Upper lobe of left lung (tissue), 6 donors: Measurements from ENCODE around the gene QPCTL. TPM values are rescaled to one million over a fixed set of nuclear protein-coding genes. Genes with fewer than 3 reads are reported as not detected.
A peak's percentile ranks its signal among the peaks of the same experiment; 100 is the strongest.
"Not testable (repeated sequence)": the region's sequence is repeated elsewhere in the genome, so short reads cannot be mapped to it uniquely, and the experiment has no call there.

Source experiments
- ATAC-seq, 2 donors: fragments of 200-7000 bp; cut with Tn5 transposase; one replicate each; pipeline ENCODE4 v1.9.1; 2022; ENCODE audit warnings: mild to moderate bottlenecking in 2 of 2, moderate library complexity in 2 of 2; ENCODE audit not compliant: low FRiP score in 2 of 2
- DNase-seq, 2 donors: peaks; one replicate each; pipeline ENCODE4 v3.0.0-alpha.2; 2019 to 2020
- H3K27ac ChIP-seq, 4 donors: fragments of 200-600 bp; sonication (generic); one replicate each; pipeline ENCODE4 v1.5.1; 2016 to 2019
- H3K27me3 ChIP-seq, 4 donors: fragments of 200-600 bp; sonication (generic); one replicate each; pipeline ENCODE4 v1.5.1; 2017 to 2019
- H3K36me3 ChIP-seq, 4 donors: fragments of 200-600 bp; sonication (generic); one replicate each; pipeline ENCODE4 v1.5.1; 2016 to 2019
- H3K4me1 ChIP-seq, 4 donors: fragments of 200-600 bp; sonication (generic); one replicate each; pipeline ENCODE4 v1.5.1; 2018 to 2019
- H3K4me3 ChIP-seq, 4 donors: fragments of 200-600 bp; sonication (generic); one replicate each; pipeline ENCODE4 v1.5.1; 2017 to 2019; ENCODE audit warnings: mild to moderate bottlenecking in 2 of 4, moderate library complexity in 1 of 4
- H3K9me3 ChIP-seq, 4 donors: fragments of 200-600 bp; sonication (generic); one replicate each; pipeline ENCODE4 v1.5.1; 2018 to 2019
- CTCF ChIP-seq, 6 experiments: fragments of 450-650 bp in 4 of 6; fragments of 200-600 bp in 2 of 6; sonication (generic) in 2 of 6; IDR thresholded peaks; one replicate each; pipeline ENCODE4 v1.5.1; 2016 to 2019; ENCODE audit warnings: antibody characterized with exemption in 6 of 6
- EP300 ChIP-seq, 4 donors: sonication (generic); formaldehyde crosslinking; IDR thresholded peaks; one replicate each; pipeline ENCODE4 v1.5.1; 2017; ENCODE audit warnings: antibody characterized with exemption in 4 of 4, control low read depth in 2 of 4
- POLR2A ChIP-seq, 4 donors: fragments of 450-650 bp; IDR thresholded peaks; one replicate each; pipeline ENCODE4 v1.5.1; 2016 to 2017; ENCODE audit warnings: antibody characterized with exemption in 4 of 4, mild to moderate bottlenecking in 2 of 4
- POLR2AphosphoS5 ChIP-seq, 2 donors: sonication (generic); formaldehyde crosslinking; IDR thresholded peaks; one replicate each; pipeline ENCODE4 v1.5.1; 2017; ENCODE audit warnings: antibody characterized with exemption in 2 of 2
- WGBS, 2 donors: methylation state at CpG; one replicate each; pipeline ENCODE4 v1.1.5; 2017 to 2018; 5-methylcytosine and 5-hydroxymethylcytosine counted together
- small RNA-seq, 4 donors: library from RNA; depleted of rRNA; stranded (forward); fragments of <200 nt; gene quantifications; one replicate each; pipeline ENCODE3, GENCODE V24; 2016
- total RNA-seq, 6 donors: library from RNA; depleted of rRNA in 4 of 6; stranded (reverse); fragments of >200 nt in 4 of 6; gene quantifications; one replicate each; pipeline versions ENCODE4 v1.1.0 to v1.2.1, GENCODE V29; 2016 to 2021
- donor health status: DM: no; HTN: no; CAD: no; lungs with moderate emphysema.
- donor health status: DM: no; HTN: yes; CAD: no; lungs with severe emphysema.

Gene QPCTL
- total RNA-seq, 6 donors from 2014 or later = 7.1 to 18.3 (median 10.1) TPM

DNA sequence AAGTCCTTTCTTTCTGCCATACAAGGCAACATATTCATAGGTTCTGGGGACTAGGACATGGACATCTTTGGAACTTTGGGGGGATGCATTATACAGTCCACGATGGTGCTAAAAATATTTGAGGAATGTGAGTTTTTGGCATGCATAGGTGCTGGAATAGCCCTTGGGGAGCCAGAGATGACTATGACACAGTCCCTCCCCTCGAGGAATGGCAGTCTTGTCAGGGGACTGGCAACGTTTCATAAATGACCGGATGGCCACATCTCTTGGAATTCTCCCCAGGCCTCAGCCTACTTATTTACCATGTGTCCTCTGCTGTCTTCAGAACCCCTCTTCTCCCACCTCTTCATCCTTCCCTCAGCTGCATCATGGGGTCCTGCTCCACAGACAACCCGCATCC is 54.4 kb downstream of the QPCTL start:
- DNase-seq = no peak
- Histone ChIP-seq H3K4me3 (no peak overlapping the region), H3K4me1 (no peaks in the 10 kb centered on the region), H3K27me3 (no peaks in the 10 kb centered on the region), H3K9me3 (no peaks in the 10 kb centered on the region), H3K27ac (no peak overlapping the region), H3K36me3 (no peaks in the 10 kb centered on the region)
- ATAC-seq = no peak
- TF ChIP-seq POLR2AphosphoS5 (IDR thresholded peaks at IDR 0.05) (no peak), POLR2A (IDR thresholded peaks at IDR 0.05) (no peak), CTCF (IDR thresholded peaks at IDR 0.05) (no peak), EP300 (IDR thresholded peaks at IDR 0.05) (no peak)
- WGBS, 2 donors = 65 to 74% methylated on average over 5 of the region's 5 CpGs

GRCh38 chr19:45747513-45747912 is 55.0 kb downstream of the QPCTL start:
- Histone ChIP-seq H3K4me3 (no peak overlapping the region), H3K4me1 (no peaks in the 10 kb centered on the region), H3K27ac (no peak overlapping the region), H3K36me3 (no peaks in the 10 kb centered on the region), H3K9me3 (no peaks in the 10 kb centered on the region), H3K27me3 (no peaks in the 10 kb centered on the region)
- no peak for DNase-seq
- TF ChIP-seq POLR2A (IDR thresholded peaks at IDR 0.05) (no peak), EP300 (IDR thresholded peaks at IDR 0.05) (no peak), POLR2AphosphoS5 (IDR thresholded peaks at IDR 0.05) (no peak), CTCF (IDR thresholded peaks at IDR 0.05) (no peak)
- WGBS, 2 donors = 82 to 92% methylated on average over 5 of the region's 5 CpGs
- ATAC-seq = no peak

GRCh38 chr19:45751483-45751882 is 59.0 kb downstream of the QPCTL start:
- H3K27ac ChIP-seq, H3K9me3 ChIP-seq, H3K27me3 ChIP-seq, H3K4me3 ChIP-seq, ATAC-seq, H3K4me1 ChIP-seq, H3K36me3 ChIP-seq, DNase-seq: not testable (repeated sequence)
- WGBS, 2 donors = 93% methylated on average over 10 of the region's 10 CpGs

DNA sequence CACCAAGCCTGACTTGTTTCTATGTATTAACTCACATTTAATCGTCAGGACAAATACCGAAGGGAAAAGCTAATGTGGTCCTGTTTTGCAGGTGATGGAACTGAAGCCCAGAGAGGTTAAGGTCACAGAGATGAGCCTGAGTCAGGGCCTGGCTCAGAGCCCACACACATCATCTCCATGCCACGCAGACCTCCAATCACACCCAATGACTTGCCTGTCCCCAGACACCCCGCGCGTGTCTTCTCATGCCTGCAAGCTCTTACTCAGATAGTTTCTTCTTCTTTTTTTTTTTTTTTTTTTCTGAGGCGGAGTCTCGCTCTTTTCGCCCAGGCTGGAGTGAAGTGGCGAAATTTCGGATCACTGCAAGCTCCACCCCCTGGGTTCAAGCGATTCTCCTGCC is 60.2 kb downstream of the QPCTL start:
- ATAC-seq (peak in 1 of 2 donors; percentile 50), DNase-seq (no peak)
- no peak overlapping the region for H3K4me3 ChIP-seq
- H3K9me3 ChIP-seq = no peaks in the 10 kb centered on the region
- TF ChIP-seq EP300 (IDR thresholded peaks at IDR 0.05) (no peak), CTCF (IDR thresholded peaks at IDR 0.05) (no peak), POLR2AphosphoS5 (IDR thresholded peaks at IDR 0.05) (no peak), POLR2A (IDR thresholded peaks at IDR 0.05) (no peak)
- no peaks in the 10 kb centered on the region for H3K4me1 ChIP-seq
- no peaks in the 10 kb centered on the region for H3K36me3 ChIP-seq
- 91 to 93% methylated on average over 12 of the region's 12 CpGs for WGBS, 2 donors
- no peak overlapping the region for H3K27ac ChIP-seq
- H3K27me3 ChIP-seq = no peaks in the 10 kb centered on the region

- Histone ChIP-seq H3K36me3 (no peaks in the 10 kb centered on the region), H3K9me3 (no peaks in the 10 kb centered on the region), H3K4me3 (no peak overlapping the region), H3K4me1 (no peaks in the 10 kb centered on the region), H3K27ac (no peak overlapping the region), H3K27me3 (no peaks in the 10 kb centered on the region)
- peak in 1 of 2 donors; percentile 12 for ATAC-seq
- 55 to 100% methylated on average over 2 to 4 of the region's 6 CpGs for WGBS, 2 donors
- no peak for TF ChIP-seq POLR2AphosphoS5 (IDR thresholded peaks at IDR 0.05)
- TF ChIP-seq EP300 (IDR thresholded peaks at IDR 0.05) = no peak
- TF ChIP-seq POLR2A (IDR thresholded peaks at IDR 0.05) = no peak
- TF ChIP-seq CTCF (IDR thresholded peaks at IDR 0.05) = no peak
- no peak for DNase-seq
Observed at GRCh38 chr19:45753548-45753947, 61.1 kb downstream of the QPCTL start.

Small RNA genes within 50 kb of the gene (small RNA-seq; reads per million reads assigned to genes)
- 0 to 0.85 (median 0.27) reads per million in 4 donors for gene MIR642A
- gene RN7SL836P = 0.12 to 0.44 (median 0.17) reads per million in 4 donors

Other genes with a start within 250 kb of the QPCTL start
- gene FOSB, start 224.7 kb upstream of the QPCTL start, total RNA-seq = 100 to 1,000 TPM in 2 of 6 donors, 10 to 100 TPM in 2, 1 to 10 TPM in 1, not detected in 1; 8.8 to 152 (median 94.9) TPM
- 10 to 100 TPM in 3 of 6 donors, 1 to 10 TPM in 3; 5.2 to 17.8 (median 11.1) TPM for gene RTN2, start 195.6 kb upstream of the QPCTL start, total RNA-seq
- 1 to 10 TPM in 3 of 6 donors, under 1 TPM in 2, not detected in 1; 0.89 to 6.3 (median 1.1) TPM for gene PPM1N, start 194.2 kb upstream of the QPCTL start, total RNA-seq
- 100 to 1,000 TPM in 4 of 6 donors, 10 to 100 TPM in 2; 68.1 to 266 (median 143) TPM for gene VASP, start 185.2 kb upstream of the QPCTL start, total RNA-seq
- 10 to 100 TPM in 5 of 6 donors, 1 to 10 TPM in 1; 9.9 to 14.3 (median 12.7) TPM for gene OPA3, start 107.9 kb upstream of the QPCTL start, total RNA-seq
- 10 to 100 TPM in 2 of 6 donors, 1 to 10 TPM in 4; 1.0 to 22.1 (median 6.8) TPM for gene GPR4, start 90.5 kb upstream of the QPCTL start, total RNA-seq
- gene EML2, start 53.3 kb upstream of the QPCTL start, total RNA-seq = 10 to 100 TPM; 34.1 to 70.2 (median 48.2) TPM
- 10 to 100 TPM in 1 of 6 donors, 1 to 10 TPM in 5; 2.9 to 17.8 (median 6.0) TPM for gene GIPR, start 24.4 kb upstream of the QPCTL start, total RNA-seq
- gene SNRPD2, start 713 bp upstream of the QPCTL start, total RNA-seq = 100 to 1,000 TPM in 5 of 6 donors, 10 to 100 TPM in 1; 58.7 to 261 (median 161) TPM
- gene FBXO46, start 38.2 kb downstream of the QPCTL start, total RNA-seq = 10 to 100 TPM; 12.0 to 21.1 (median 20.6) TPM
- gene MEIOSIN, start 40.8 kb downstream of the QPCTL start, total RNA-seq = not detected
- gene SIX5, start 76.6 kb downstream of the QPCTL start, total RNA-seq = 10 to 100 TPM in 4 of 6 donors, 1 to 10 TPM in 2; 6.2 to 36.7 (median 17.8) TPM
- gene DMPK, start 89.8 kb downstream of the QPCTL start, total RNA-seq = 100 to 1,000 TPM in 1 of 6 donors, 10 to 100 TPM in 5; 24.2 to 192 (median 43.8) TPM
- 100 to 1,000 TPM in 1 of 6 donors, 10 to 100 TPM in 5; 29.4 to 109 (median 57.4) TPM for gene DMWD, start 100.2 kb downstream of the QPCTL start, total RNA-seq
- gene RSPH6A, start 122.6 kb downstream of the QPCTL start, total RNA-seq = 1 to 10 TPM in 1 of 6 donors, under 1 TPM in 3, not detected in 2; 0.15 to 5.2 (median 0.32) TPM
- 100 to 1,000 TPM in 2 of 6 donors, 10 to 100 TPM in 4; 35.0 to 345 (median 76.0) TPM for gene SYMPK, start 170.5 kb downstream of the QPCTL start, total RNA-seq
- 1 to 10 TPM in 1 of 6 donors, under 1 TPM in 2, not detected in 3; 0.46 to 1.2 (median 0.46) TPM for gene FOXA3, start 171.7 kb downstream of the QPCTL start, total RNA-seq
- 10 to 100 TPM; 23.2 to 36.5 (median 30.5) TPM for gene IRF2BP1, start 193.5 kb downstream of the QPCTL start, total RNA-seq
- 10 to 100 TPM in 2 of 6 donors, 1 to 10 TPM in 4; 2.3 to 13.6 (median 9.2) TPM for gene MYPOP, start 209.9 kb downstream of the QPCTL start, total RNA-seq
- gene NANOS2, start 222.1 kb downstream of the QPCTL start, total RNA-seq = not detected